Keratinocyte (primary cell): ENCODE data around the gene MET. TPM values are rescaled to one million over a fixed set of nuclear protein-coding genes. Genes with fewer than 3 reads are reported as not detected.

ENCODE experiments used
- DNase-seq: peaks from one replicate; pipeline ENCODE4 v3.0.0-alpha.2; 2011; ENCODE audit warnings: low read depth, missing footprints, low spot score
- FAIRE-seq: peaks from 2 replicates; lab custom pipeline; 2011; peaks lifted over from hg19 to GRCh38; lab: Jason Lieb, UNC
- H2AFZ ChIP-seq: 2 replicates; pipeline ENCODE4 v1.6.0; 2012; ENCODE audit warnings: low read length, control low read depth, inconsistent platforms; ENCODE audit not compliant: control insufficient read depth
- H3K27ac ChIP-seq: 2 replicates; pipeline ENCODE4 v1.5.1; 2011; ENCODE audit warnings: low read length; ENCODE audit not compliant: control insufficient read depth, insufficient read depth
- H3K27me3 ChIP-seq: 3 replicates; pipeline ENCODE4 v1.6.0; 2011; ENCODE audit warnings: low read length; ENCODE audit not compliant: control insufficient read depth, insufficient read depth; ENCODE audit errors: extremely low read depth
- H3K36me3 ChIP-seq, 2 experiments: 2 replicates in 1 of 2; 3 replicates in 1 of 2; pipeline ENCODE4 v1.5.1; 2011; ENCODE audit warnings: low read length in 2 of 2, mild to moderate bottlenecking in 1 of 2; ENCODE audit not compliant: control insufficient read depth in 2 of 2, insufficient read depth in 2 of 2; ENCODE audit errors: extremely low read depth in 1 of 2
- H3K4me1 ChIP-seq: 3 replicates; pipeline ENCODE4 v1.5.1; 2011; ENCODE audit warnings: low read length; ENCODE audit not compliant: control insufficient read depth, insufficient read depth; ENCODE audit errors: extremely low read depth
- H3K4me2 ChIP-seq: 3 replicates; pipeline ENCODE4 v1.6.0; 2011; ENCODE audit warnings: low read depth, low read length; ENCODE audit not compliant: control insufficient read depth, insufficient read depth; ENCODE audit errors: extremely low read depth
- H3K4me3 ChIP-seq, 3 experiments: fragments of 200-600 bp in 1 of 3; sonication (generic) in 1 of 3; 2 replicates in 2 of 3; 3 replicates in 1 of 3; pipeline ENCODE4 v1.5.1; 2011 to 2016; ENCODE audit warnings: low read length in 3 of 3, mild to moderate bottlenecking in 3 of 3, control low read depth in 2 of 3, inconsistent platforms in 1 of 3, low read depth in 1 of 3, mixed read lengths in 1 of 3, mixed run types in 1 of 3, moderate library complexity in 1 of 3; ENCODE audit not compliant: control insufficient read depth in 2 of 3, insufficient read depth in 2 of 3; ENCODE audit errors: extremely low read depth in 1 of 3
- H3K79me2 ChIP-seq: 2 replicates; pipeline ENCODE4 v1.6.0; 2012; ENCODE audit warnings: low read length; ENCODE audit not compliant: control insufficient read depth, insufficient read depth
- H3K9ac ChIP-seq: 3 replicates; pipeline ENCODE4 v1.6.0; 2011; ENCODE audit warnings: low read length; ENCODE audit not compliant: control insufficient read depth, insufficient read depth; ENCODE audit errors: extremely low read depth
- H3K9me1 ChIP-seq: 3 replicates; pipeline ENCODE4 v1.6.0; 2011; ENCODE audit warnings: low read length; ENCODE audit not compliant: control insufficient read depth, insufficient read depth; ENCODE audit errors: extremely low read depth
- H3K9me3 ChIP-seq: 2 replicates; pipeline ENCODE4 v1.5.1; 2012; ENCODE audit warnings: low read depth, low read length; ENCODE audit not compliant: control insufficient read depth
- H4K20me1 ChIP-seq: 3 replicates; pipeline ENCODE4 v1.6.0; 2011; ENCODE audit warnings: low read length; ENCODE audit not compliant: control insufficient read depth, insufficient read depth; ENCODE audit errors: extremely low read depth
- EZH2 ChIP-seq: IDR thresholded peaks from one replicate; pipeline ENCODE4 v1.6.1; 2012; ENCODE audit warnings: inconsistent platforms, mild to moderate bottlenecking, low read length, moderate library complexity
- dilution Hi-C: fragments of 300-500 bp; cut with MboI; formaldehyde crosslinking; loops from one replicate; pipeline ENCODE4 v1.7.0; 2020; ENCODE audit warnings: low sequenced_read_pairs; ENCODE audit not compliant: extremely low pct_ligation_motif_present
- polyA plus RNA-seq, 5 experiments: library from polyadenylated mRNA; depleted of rRNA in 3 of 5; stranded (reverse) in 3 of 5; stranded (forward) in 1 of 5; unstranded in 1 of 5; fragments of >200 nt; gene quantifications; 1 replicate in 1 of 5; 2 replicates in 3 of 5; 3 replicates in 1 of 5; pipeline versions ENCODE4 v1.2.1 to v1.2.3, GENCODE V29; 2011 to 2012; ENCODE audit warnings: missing spikeins in 2 of 5, low read depth in 1 of 5, low replicate concordance in 1 of 5
- TF ChIP-seq, protein P1 (sequence below), 3 experiments: IDR thresholded peaks in 1 of 3; conservative IDR thresholded peaks in 1 of 3; optimal IDR thresholded peaks in 1 of 3; 2 replicates in 2 of 3; 3 replicates in 1 of 3; pipeline versions ENCODE3 to v1.5.1; 2011; ENCODE audit warnings: low read length in 3 of 3, mild to moderate bottlenecking in 3 of 3, moderate library complexity in 2 of 3, control low read depth in 1 of 3, inconsistent platforms in 1 of 3; ENCODE audit not compliant: insufficient read depth in 2 of 3; ENCODE audit errors: extremely low read depth in 1 of 3

The MET gene
- polyA plus RNA-seq, 1 donor (not counting 4 experiments of a cell fraction or from before 2014, with no cell fraction given): 117 TPM

DNA sequence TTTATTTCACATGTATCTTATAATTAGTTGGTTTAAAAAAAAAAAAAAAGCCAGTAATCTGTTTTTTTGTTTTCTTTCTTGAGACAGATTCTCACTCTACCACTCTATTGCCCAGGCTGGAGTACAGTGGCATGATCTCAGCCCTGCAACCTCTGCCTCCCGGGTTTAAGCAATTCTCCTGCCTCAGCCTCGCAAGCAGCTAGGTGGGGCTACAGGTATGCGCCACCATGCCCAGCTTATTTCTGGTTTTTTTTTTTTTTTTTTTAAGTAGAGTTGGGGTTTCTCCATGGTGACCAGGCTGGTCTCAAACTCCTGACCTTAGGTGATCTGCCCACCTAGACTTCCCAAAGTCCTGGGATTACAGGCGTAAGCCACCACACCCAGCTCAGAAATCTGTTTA lies 156.3 kb downstream of the MET start:
- Histone ChIP-seq H3K9ac (no peak overlapping the region), H3K79me2 (no peaks in the 10 kb centered on the region), H3K27me3 (peaks cover 3% of the 10 kb centered on the region), H4K20me1 (no peaks in the 10 kb centered on the region), H3K27ac (no peak overlapping the region), H3K4me3 (no peak overlapping the region), H2AFZ (no peak overlapping the region), H3K9me1 (no peaks in the 10 kb centered on the region), H3K4me2 (no peak overlapping the region), H3K4me1 (no peaks in the 10 kb centered on the region), H3K36me3 (no peaks in the 10 kb centered on the region), H3K9me3 (no peaks in the 10 kb centered on the region)
- TF ChIP-seq, protein P1, sequence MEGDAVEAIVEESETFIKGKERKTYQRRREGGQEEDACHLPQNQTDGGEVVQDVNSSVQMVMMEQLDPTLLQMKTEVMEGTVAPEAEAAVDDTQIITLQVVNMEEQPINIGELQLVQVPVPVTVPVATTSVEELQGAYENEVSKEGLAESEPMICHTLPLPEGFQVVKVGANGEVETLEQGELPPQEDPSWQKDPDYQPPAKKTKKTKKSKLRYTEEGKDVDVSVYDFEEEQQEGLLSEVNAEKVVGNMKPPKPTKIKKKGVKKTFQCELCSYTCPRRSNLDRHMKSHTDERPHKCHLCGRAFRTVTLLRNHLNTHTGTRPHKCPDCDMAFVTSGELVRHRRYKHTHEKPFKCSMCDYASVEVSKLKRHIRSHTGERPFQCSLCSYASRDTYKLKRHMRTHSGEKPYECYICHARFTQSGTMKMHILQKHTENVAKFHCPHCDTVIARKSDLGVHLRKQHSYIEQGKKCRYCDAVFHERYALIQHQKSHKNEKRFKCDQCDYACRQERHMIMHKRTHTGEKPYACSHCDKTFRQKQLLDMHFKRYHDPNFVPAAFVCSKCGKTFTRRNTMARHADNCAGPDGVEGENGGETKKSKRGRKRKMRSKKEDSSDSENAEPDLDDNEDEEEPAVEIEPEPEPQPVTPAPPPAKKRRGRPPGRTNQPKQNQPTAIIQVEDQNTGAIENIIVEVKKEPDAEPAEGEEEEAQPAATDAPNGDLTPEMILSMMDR (optimal IDR thresholded peaks at IDR 0.05 in 1 of 3, IDR thresholded peaks at IDR 0.05 in 1 of 3, conservative IDR thresholded peaks at IDR 0.05 in 1 of 3; ENCODE audit: extremely low read depth in 1 of 3, insufficient read depth in 2 of 3, low read length in 3 of 3): peak in 2 of 3 experiments; percentile 3 to 29
- no peak for TF ChIP-seq EZH2
- FAIRE-seq (no peak), DNase-seq (no peak)
- dilution Hi-C loops: no loop called here

DNA sequence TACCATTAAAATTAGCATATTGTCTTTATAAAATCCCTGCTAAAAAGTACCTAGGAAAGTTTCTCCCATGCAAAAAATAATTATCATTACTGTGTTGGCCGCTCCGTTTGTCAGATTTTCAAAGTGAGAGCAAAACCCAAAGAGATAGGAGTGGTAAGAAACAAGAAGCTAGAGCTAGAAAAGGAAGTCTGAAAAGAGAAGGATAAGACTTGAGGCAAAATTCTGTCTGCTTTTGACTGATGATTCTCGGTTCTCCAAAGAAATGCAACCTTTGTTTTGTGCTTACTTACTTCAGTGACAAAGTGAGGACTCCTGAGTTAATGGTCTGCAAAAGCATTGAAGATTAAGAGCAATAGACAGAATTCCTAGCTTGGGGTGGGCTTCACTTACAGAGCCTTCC lies 157.0 kb downstream of the MET start:
- Histone ChIP-seq H3K9me1 (no peaks in the 10 kb centered on the region), H3K4me3 (no peak overlapping the region), H3K4me2 (no peak overlapping the region), H3K36me3 (no peaks in the 10 kb centered on the region), H4K20me1 (no peaks in the 10 kb centered on the region), H3K27ac (no peak overlapping the region), H3K79me2 (no peaks in the 10 kb centered on the region), H3K4me1 (no peaks in the 10 kb centered on the region), H3K9ac (no peak overlapping the region), H3K9me3 (no peaks in the 10 kb centered on the region), H3K27me3 (peaks cover 3% of the 10 kb centered on the region), H2AFZ (no peak overlapping the region)
- DNase-seq (no peak), FAIRE-seq (no peak)
- dilution Hi-C loops: no loop called here
- TF ChIP-seq, protein P1 (optimal IDR thresholded peaks at IDR 0.05 in 1 of 3, IDR thresholded peaks at IDR 0.05 in 1 of 3, conservative IDR thresholded peaks at IDR 0.05 in 1 of 3; ENCODE audit: extremely low read depth in 1 of 3, insufficient read depth in 2 of 3, low read length in 3 of 3): no peak
- no peak for TF ChIP-seq EZH2
